CD4-positive, alpha-beta T cell (primary cell): ENCODE data around the gene GPD2. TPM values are rescaled to one million over a fixed set of nuclear protein-coding genes. Genes with fewer than 3 reads are reported as not detected.
"Not testable (repeated sequence)": the region's sequence is repeated elsewhere in the genome, so short reads cannot be mapped to it uniquely, and the experiment has no call there.

ENCODE experiments used
- ATAC-seq: fragments of 200-7000 bp; cut with Tn5 transposase; one replicate; pipeline ENCODE4 v1.10.0; 2022; ENCODE audit warnings: mild to moderate bottlenecking; ENCODE audit not compliant: poor library complexity
- CTCF ChIA-PET: fragments of 350-600 bp; sonication (Branson Sonifier 250); formaldehyde crosslinking; loops from one replicate; lab custom pipeline; 2021; ENCODE audit warnings: antibody characterized with exemption, inconsistent platforms; lab: Charles Lee
- POLR2A ChIA-PET: fragments of 350-600 bp; sonication (Branson Sonifier 250); formaldehyde crosslinking; loops from one replicate; lab custom pipeline; 2021; ENCODE audit warnings: antibody characterized with exemption, inconsistent platforms; lab: Charles Lee
- DNase-seq, 14 experiments: peaks; one replicate each; pipeline ENCODE4 v3.0.0-alpha.2; 2013 to 2020; ENCODE audit warnings: mixed read lengths in 2 of 14
- H3K27ac ChIP-seq, 2 donors: one replicate each; pipeline versions ENCODE4 v1.5.1 to v1.7.0; 2013; ENCODE audit warnings: low read length in 2 of 2, low read depth in 1 of 2, mild to moderate bottlenecking in 1 of 2
- H3K27me3 ChIP-seq, 2 experiments: 1 replicate in 1 of 2; 2 replicates in 1 of 2; pipeline versions ENCODE4 v1.6.1 to v1.7.0; 2013; ENCODE audit warnings: low read length in 2 of 2, control low read depth in 1 of 2, mild to moderate bottlenecking in 1 of 2, moderate library complexity in 1 of 2; ENCODE audit not compliant: insufficient read depth in 2 of 2, control insufficient read depth in 1 of 2
- H3K36me3 ChIP-seq: one replicate; pipeline ENCODE4 v1.6.1; 2013; ENCODE audit warnings: low read length, control low read depth; ENCODE audit not compliant: insufficient read depth
- H3K4me1 ChIP-seq: one replicate; pipeline ENCODE4 v1.6.1; 2013; ENCODE audit warnings: low read length, control low read depth; ENCODE audit not compliant: insufficient read depth
- H3K4me3 ChIP-seq: one replicate; pipeline ENCODE4 v1.5.1; 2013; ENCODE audit warnings: mild to moderate bottlenecking, low read length, moderate library complexity
- H3K9me3 ChIP-seq, 2 experiments: 1 replicate in 1 of 2; 2 replicates in 1 of 2; pipeline versions ENCODE4 v1.6.1 to v1.7.0; 2013; ENCODE audit warnings: low read length in 2 of 2, mild to moderate bottlenecking in 2 of 2, control low read depth in 1 of 2, moderate library complexity in 1 of 2; ENCODE audit not compliant: control insufficient read depth in 1 of 2, insufficient read depth in 1 of 2
- H3K27ac Mint-ChIP-seq: one replicate; pipeline ENCODE4 v1.8.0; 2020; ENCODE audit warnings: mixed read lengths
- H3K27me3 Mint-ChIP-seq: one replicate; pipeline ENCODE4 v1.8.0; 2021; ENCODE audit warnings: mixed read lengths
- H3K36me3 Mint-ChIP-seq: one replicate; pipeline ENCODE4 v1.8.0; 2021; ENCODE audit warnings: low read depth, mixed read lengths
- H3K4me1 Mint-ChIP-seq: one replicate; pipeline ENCODE4 v1.8.0; 2021; ENCODE audit warnings: low read depth, mixed read lengths
- H3K4me3 Mint-ChIP-seq: one replicate; pipeline ENCODE4 v1.8.0; 2020; ENCODE audit warnings: mild to moderate bottlenecking, mixed read lengths
- H3K9me3 Mint-ChIP-seq: one replicate; pipeline ENCODE4 v1.8.0; 2020; ENCODE audit warnings: mixed read lengths
- CTCF ChIP-seq: fragments of 200-600 bp; IDR thresholded peaks from one replicate; pipeline ENCODE4 v1.8.0; 2022; ENCODE audit warnings: antibody characterized with exemption, mild to moderate bottlenecking
- intact Hi-C, 2 experiments: fragments of 100-400 bp; cut with DNase I in 1 of 2; cut with micrococcal nuclease in 1 of 2; formaldehyde crosslinking; loops; one replicate each; pipeline versions ENCODE4 v1.15.1 to v1.9.0; 2023 to 2025; cut with DNase I, micrococcal nuclease
- total RNA-seq, 174 experiments: library from RNA in 2 of 174; stranded (reverse) in 2 of 174; gene quantifications; one replicate each; pipeline ENCODE4 v1.2.3 and lab custom pipeline; 2021 to 2026

The GPD2 gene
- total RNA-seq, 2 experiments from 2014 or later: 6.2 to 6.7 TPM

DNA sequence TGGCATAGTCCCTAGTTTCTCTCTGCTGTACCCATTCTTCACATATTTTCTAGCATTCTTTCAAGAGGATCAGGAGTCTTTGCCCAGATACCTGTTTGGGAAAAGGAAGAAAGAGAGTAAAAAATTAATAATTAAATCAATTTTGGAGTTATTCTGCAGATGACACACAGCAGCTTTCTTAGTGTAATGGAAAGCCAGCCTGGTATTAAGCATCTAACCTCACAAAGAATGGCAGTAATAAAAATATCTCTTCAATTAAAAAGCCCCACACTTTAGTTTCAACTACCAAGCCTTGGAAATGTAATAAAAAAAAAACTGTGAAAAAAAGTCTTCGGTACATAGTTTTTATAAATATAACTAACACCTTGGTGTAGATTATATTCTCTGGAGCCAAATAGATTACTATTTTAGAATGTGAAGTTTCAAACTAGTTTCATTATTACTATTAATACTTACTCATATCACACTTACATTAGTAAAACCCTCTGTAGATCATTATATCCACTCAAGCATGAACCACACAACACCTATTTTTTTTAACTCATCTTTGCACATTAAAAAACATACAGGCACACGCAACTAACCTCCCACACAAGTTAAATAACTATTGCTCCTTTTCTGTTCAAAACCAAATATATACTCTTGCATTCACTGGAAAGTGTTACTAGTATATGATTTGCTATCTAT is 90.9 kb downstream of the GPD2 start:
- no peak for DNase-seq
- intact Hi-C loops: no loop called here
- ATAC-seq: no peak
- Histone ChIP-seq H3K27me3 (no peaks in the 10 kb centered on the region), H3K4me1 (no peaks in the 10 kb centered on the region), H3K36me3 (no peaks in the 10 kb centered on the region), H3K9me3 (no peaks in the 10 kb centered on the region), H3K27ac (no peak overlapping the region), H3K4me3 (no peak overlapping the region)
- Mint-ChIP-seq H3K36me3 (peaks cover 11% of the 10 kb centered on the region), H3K27ac (no peak overlapping the region), H3K9me3 (no peaks in the 10 kb centered on the region), H3K4me1 (no peaks in the 10 kb centered on the region), H3K4me3 (no peak overlapping the region), H3K27me3 (no peaks in the 10 kb centered on the region)
- TF ChIP-seq CTCF: no peak
- ChIA-PET POLR2A (no interaction called here), CTCF (no interaction called here)

DNA sequence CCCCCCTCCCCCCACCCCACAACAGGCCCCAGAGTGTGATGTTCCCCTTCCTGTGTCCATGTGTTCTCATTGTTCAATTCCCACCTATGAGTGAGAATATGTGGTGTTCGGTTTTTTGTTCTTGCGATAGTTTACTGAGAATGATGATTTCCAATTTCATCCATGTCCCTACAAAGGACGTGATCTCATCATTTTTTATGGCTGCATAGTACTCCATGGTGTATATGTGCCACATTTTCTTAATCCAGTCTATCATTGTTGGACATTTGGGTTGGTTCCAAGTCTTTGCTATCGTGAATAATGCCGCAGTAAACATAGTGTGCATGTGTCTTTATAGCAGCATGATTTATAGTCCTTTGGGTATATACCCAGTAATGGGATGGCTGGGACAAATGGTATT is 92.4 kb downstream of the GPD2 start:
- intact Hi-C loops, H3K4me3 Mint-ChIP-seq, ATAC-seq, H3K27me3 ChIP-seq, H3K27me3 Mint-ChIP-seq, H3K27ac ChIP-seq, H3K36me3 ChIP-seq, H3K4me1 ChIP-seq, POLR2A ChIA-PET, CTCF ChIA-PET, H3K9me3 ChIP-seq, H3K36me3 Mint-ChIP-seq, DNase-seq, H3K4me3 ChIP-seq, H3K4me1 Mint-ChIP-seq, H3K9me3 Mint-ChIP-seq, H3K27ac Mint-ChIP-seq: not testable (repeated sequence)

- ATAC-seq: no peak
- Histone ChIP-seq H3K27ac (no peak overlapping the region), H3K4me1 (no peaks in the 10 kb centered on the region), H3K9me3 (no peaks in the 10 kb centered on the region), H3K27me3 (no peaks in the 10 kb centered on the region), H3K36me3 (no peaks in the 10 kb centered on the region), H3K4me3 (no peak overlapping the region)
- Mint-ChIP-seq H3K9me3 (no peaks in the 10 kb centered on the region), H3K36me3 (no peaks in the 10 kb centered on the region), H3K27ac (no peak overlapping the region), H3K4me3 (no peak overlapping the region), H3K4me1 (peaks cover 9% of the 10 kb centered on the region), H3K27me3 (no peaks in the 10 kb centered on the region)
- CTCF ChIA-PET: no interaction called here
- TF ChIP-seq CTCF: no peak
- intact Hi-C loops: no loop called here
- POLR2A ChIA-PET: no interaction called here
- no peak for DNase-seq
Measured at GRCh38 chr2:156532989-156533388, 96.8 kb downstream of the GPD2 start.

DNA sequence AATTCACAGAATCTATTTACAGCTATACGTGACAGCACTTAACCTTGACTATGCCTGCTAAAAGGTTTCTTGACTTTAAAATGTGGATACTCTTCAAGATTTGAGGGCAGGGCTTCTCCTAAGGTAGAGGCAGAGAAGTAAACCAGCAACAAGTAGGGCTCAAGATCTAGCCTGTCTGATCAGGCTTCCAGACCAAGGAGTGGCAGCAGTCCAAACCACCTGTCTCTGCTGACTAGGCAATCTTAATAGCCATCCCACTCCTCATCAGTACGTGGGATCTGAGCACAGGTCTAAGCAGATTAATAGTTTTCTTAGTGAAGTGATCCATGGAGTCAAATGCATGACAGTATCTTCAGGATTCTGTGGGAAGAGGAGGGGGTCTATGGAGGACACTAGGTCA is 100.4 kb downstream of the GPD2 start:
- DNase-seq: no peak
- Histone ChIP-seq H3K4me1 (no peaks in the 10 kb centered on the region), H3K36me3 (no peaks in the 10 kb centered on the region), H3K27me3 (no peaks in the 10 kb centered on the region), H3K27ac (no peak overlapping the region), H3K9me3 (no peaks in the 10 kb centered on the region), H3K4me3 (no peak overlapping the region)
- H3K4me3 Mint-ChIP-seq: no peak overlapping the region
- intact Hi-C loops: no loop called here
- no peaks in the 10 kb centered on the region for H3K9me3 Mint-ChIP-seq
- CTCF ChIA-PET: no interaction called here
- TF ChIP-seq CTCF: no peak
- ATAC-seq: no peak
- no peaks in the 10 kb centered on the region for H3K36me3 Mint-ChIP-seq
- H3K27ac Mint-ChIP-seq: no peak overlapping the region
- no peaks in the 10 kb centered on the region for H3K27me3 Mint-ChIP-seq
- POLR2A ChIA-PET: no interaction called here
- H3K4me1 Mint-ChIP-seq: peaks cover 28% of the 10 kb centered on the region
